Glutamatergic neuron (in vitro differentiated cells): Measurements from ENCODE around the gene CAMK2B. TPM values are rescaled to one million over a fixed set of nuclear protein-coding genes. Genes with fewer than 3 reads are reported as not detected.

Source experiments
- DNase-seq: peaks from one replicate; pipeline ENCODE4 v3.0.0; 2022
- H3K27ac Mint-ChIP-seq: one replicate; pipeline ENCODE4 v1.8.0; 2020; ENCODE audit warnings: mild to moderate bottlenecking, mixed read lengths, inconsistent platforms; ENCODE audit not compliant: unreplicated experiment
- H3K27me3 Mint-ChIP-seq: one replicate; pipeline ENCODE4 v1.8.0; 2020; ENCODE audit warnings: mild to moderate bottlenecking, moderate library complexity, mixed read lengths, inconsistent platforms; ENCODE audit not compliant: unreplicated experiment
- H3K36me3 Mint-ChIP-seq: one replicate; pipeline ENCODE4 v1.8.0; 2020; ENCODE audit warnings: mild to moderate bottlenecking, mixed read lengths, inconsistent platforms; ENCODE audit not compliant: unreplicated experiment
- H3K4me1 Mint-ChIP-seq: one replicate; pipeline ENCODE4 v1.8.0; 2020; ENCODE audit warnings: mild to moderate bottlenecking, low read depth, mixed read lengths, inconsistent platforms; ENCODE audit not compliant: unreplicated experiment
- H3K4me3 Mint-ChIP-seq: one replicate; pipeline ENCODE4 v1.8.0; 2020; ENCODE audit warnings: mild to moderate bottlenecking, mixed read lengths, inconsistent platforms; ENCODE audit not compliant: unreplicated experiment
- H3K9me3 Mint-ChIP-seq: one replicate; pipeline ENCODE4 v1.8.0; 2020; ENCODE audit warnings: mild to moderate bottlenecking, moderate library complexity, mixed read lengths, inconsistent platforms; ENCODE audit not compliant: unreplicated experiment
- CTCF ChIP-seq: fragments of 200-600 bp; sonication (generic); IDR thresholded peaks from one replicate; pipeline ENCODE4 v1.5.0; 2021; ENCODE audit not compliant: partially characterized antibody, unreplicated experiment
- total RNA-seq: library from RNA; stranded (reverse); fragmentation: NEBNext Ultra II Directional; extraction: Animal tissue kit (Norgen Biotek cat#: 25700); gene quantifications from one replicate; pipeline ENCODE4 v1.2.1, GENCODE V29; 2021; ENCODE audit not compliant: unreplicated experiment

CAMK2B gene
- total RNA-seq, 1 donor from 2014 or later, result 55.1 TPM

- no peak for DNase-seq
- no peak for TF ChIP-seq CTCF
- Mint-ChIP-seq H3K4me3 (no peak overlapping the region), H3K9me3 (peaks cover 16% of the 10 kb centered on the region), H3K27me3 (peaks cover 25% of the 10 kb centered on the region), H3K27ac (no peak overlapping the region), H3K4me1 (peaks cover 42% of the 10 kb centered on the region), H3K36me3 (peaks cover 4% of the 10 kb centered on the region)
Observed at GRCh38 chr7:44257213-44257612, 68.2 kb downstream of the CAMK2B start.

- peaks cover 40% of the 10 kb centered on the region for H3K4me1 Mint-ChIP-seq
- no peak overlapping the region for H3K4me3 Mint-ChIP-seq
- DNase-seq, result no peak
- peaks cover 4% of the 10 kb centered on the region for H3K36me3 Mint-ChIP-seq
- no peak overlapping the region for H3K27ac Mint-ChIP-seq
- TF ChIP-seq CTCF, result no peak
- peaks cover 16% of the 10 kb centered on the region for H3K9me3 Mint-ChIP-seq
- H3K27me3 Mint-ChIP-seq, result peaks cover 25% of the 10 kb centered on the region
Observed at GRCh38 chr7:44256459-44256858, 68.9 kb downstream of the CAMK2B start.

GRCh38 chr7:44251881-44252280, 73.5 kb downstream of the CAMK2B start:
- H3K4me1 Mint-ChIP-seq, result peaks cover 16% of the 10 kb centered on the region
- H3K9me3 Mint-ChIP-seq, result peaks cover 19% of the 10 kb centered on the region
- H3K36me3 Mint-ChIP-seq, result peaks cover 4% of the 10 kb centered on the region
- H3K27me3 Mint-ChIP-seq, result peaks cover 19% of the 10 kb centered on the region
- TF ChIP-seq CTCF, result no peak
- DNase-seq, result no peak
- H3K27ac Mint-ChIP-seq, result no peak overlapping the region
- H3K4me3 Mint-ChIP-seq, result no peak overlapping the region

- H3K9me3 Mint-ChIP-seq, result peaks cover 22% of the 10 kb centered on the region
- peaks cover 23% of the 10 kb centered on the region for H3K27me3 Mint-ChIP-seq
- no peak overlapping the region for H3K4me3 Mint-ChIP-seq
- H3K27ac Mint-ChIP-seq, result no peak overlapping the region
- H3K36me3 Mint-ChIP-seq, result peaks cover 4% of the 10 kb centered on the region
- DNase-seq, result no peak
- TF ChIP-seq CTCF, result no peak
- H3K4me1 Mint-ChIP-seq, result peaks cover 16% of the 10 kb centered on the region
Observed at GRCh38 chr7:44251269-44251668, 74.1 kb downstream of the CAMK2B start.

- Mint-ChIP-seq H3K36me3 (peaks cover 2% of the 10 kb centered on the region), H3K27me3 (peaks cover 17% of the 10 kb centered on the region), H3K9me3 (peaks cover 20% of the 10 kb centered on the region), H3K4me3 (no peak overlapping the region), H3K4me1 (peaks cover 13% of the 10 kb centered on the region), H3K27ac (no peak overlapping the region)
- DNase-seq, result no peak
- TF ChIP-seq CTCF, result no peak
Observed at GRCh38 chr7:44249639-44250234, 75.7 kb downstream of the CAMK2B start.
